ENCODE measurements around the gene LGALSL.

DNA sequence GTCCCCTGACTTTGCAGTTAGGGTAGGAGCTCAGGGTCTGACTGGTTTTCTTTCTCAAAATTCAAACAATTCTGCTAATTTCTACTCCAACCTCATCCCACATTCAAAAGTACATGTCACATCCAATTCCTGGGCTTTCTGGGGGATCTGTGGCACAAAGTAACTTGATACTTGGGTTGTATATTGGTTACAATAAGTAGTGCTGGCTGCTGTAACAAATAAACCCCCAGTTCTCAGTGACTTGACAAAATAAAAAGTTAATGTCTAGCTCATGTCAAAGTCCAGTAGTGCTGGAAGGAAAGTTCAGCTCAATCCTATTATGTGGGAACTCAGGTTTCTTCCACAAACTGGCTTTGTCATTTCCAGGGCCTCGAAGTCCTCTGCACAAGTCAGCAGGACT lies 23.1 kb downstream of the LGALSL start:
- TF ChIP-seq, protein P1, sequence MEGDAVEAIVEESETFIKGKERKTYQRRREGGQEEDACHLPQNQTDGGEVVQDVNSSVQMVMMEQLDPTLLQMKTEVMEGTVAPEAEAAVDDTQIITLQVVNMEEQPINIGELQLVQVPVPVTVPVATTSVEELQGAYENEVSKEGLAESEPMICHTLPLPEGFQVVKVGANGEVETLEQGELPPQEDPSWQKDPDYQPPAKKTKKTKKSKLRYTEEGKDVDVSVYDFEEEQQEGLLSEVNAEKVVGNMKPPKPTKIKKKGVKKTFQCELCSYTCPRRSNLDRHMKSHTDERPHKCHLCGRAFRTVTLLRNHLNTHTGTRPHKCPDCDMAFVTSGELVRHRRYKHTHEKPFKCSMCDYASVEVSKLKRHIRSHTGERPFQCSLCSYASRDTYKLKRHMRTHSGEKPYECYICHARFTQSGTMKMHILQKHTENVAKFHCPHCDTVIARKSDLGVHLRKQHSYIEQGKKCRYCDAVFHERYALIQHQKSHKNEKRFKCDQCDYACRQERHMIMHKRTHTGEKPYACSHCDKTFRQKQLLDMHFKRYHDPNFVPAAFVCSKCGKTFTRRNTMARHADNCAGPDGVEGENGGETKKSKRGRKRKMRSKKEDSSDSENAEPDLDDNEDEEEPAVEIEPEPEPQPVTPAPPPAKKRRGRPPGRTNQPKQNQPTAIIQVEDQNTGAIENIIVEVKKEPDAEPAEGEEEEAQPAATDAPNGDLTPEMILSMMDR (IDR thresholded peaks at IDR 0.05): no peak
- no peak for TF ChIP-seq POLR2A (IDR thresholded peaks at IDR 0.05)

Data from uterus (tissue), 2 donors.